GM21576 (cell line): Measurements from ENCODE around the gene USF1.
"Not testable (repeated sequence)": the region's sequence is repeated elsewhere in the genome, so short reads cannot be mapped to it uniquely, and the experiment has no call there.

ENCODE experiments used
- ATAC-seq: cut with Tn5 transposase; IDR thresholded peaks from one replicate; pipeline ENCODE4 v1.9.1; 2021; ENCODE audit warnings: mild to moderate bottlenecking, moderate library complexity; ENCODE audit not compliant: unreplicated experiment

Gene USF1

DNA sequence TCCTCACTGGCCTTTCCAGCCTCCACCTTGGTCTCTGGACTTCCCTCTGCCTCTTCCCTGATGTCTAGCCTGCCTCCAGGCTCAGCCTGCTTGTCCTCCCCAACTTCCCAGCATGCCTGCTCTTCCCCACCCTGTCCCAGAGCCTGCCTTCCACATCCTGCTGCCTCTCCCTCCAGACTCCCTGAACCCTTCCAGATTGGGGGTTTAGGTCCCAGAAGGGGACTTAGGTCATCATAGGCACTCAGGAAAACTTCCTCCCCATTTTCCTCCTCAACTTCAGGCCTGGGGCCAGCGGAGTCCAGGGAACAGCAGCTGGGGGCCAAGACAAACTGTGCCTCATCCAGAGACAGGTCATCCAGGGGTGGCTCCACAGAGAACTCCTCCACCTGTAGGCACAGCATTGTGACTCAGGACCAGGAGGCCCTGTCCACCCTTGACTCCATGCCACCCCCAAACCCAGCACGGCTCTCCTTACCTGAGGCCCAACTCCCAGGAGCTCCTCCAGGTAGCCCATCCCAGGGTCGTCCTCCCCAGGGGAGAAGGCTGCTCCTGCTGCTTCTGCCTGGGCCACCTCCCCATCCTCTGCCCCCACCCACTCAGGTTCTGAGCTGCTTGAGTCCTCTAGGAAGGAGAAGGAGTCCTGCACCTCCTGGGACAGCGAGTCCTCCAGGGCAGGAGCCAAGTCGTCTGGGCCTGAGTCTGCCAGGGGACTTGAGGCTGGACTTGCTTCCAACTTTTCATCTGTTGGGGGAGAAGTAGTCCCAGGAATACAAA, 3.4 kb upstream of the USF1 start:
- no peak for ATAC-seq

- ATAC-seq = no peak
Measured at GRCh38 chr1:161047436-161048420, 2.0 kb upstream of the USF1 start.

GRCh38 chr1:161046605-161047228, 940 bp upstream of the USF1 start:
- ATAC-seq = peak; percentile 38

GRCh38 chr1:161044908-161045735, 655 bp downstream of the USF1 start:
- peak; percentile 38 for ATAC-seq

DNA sequence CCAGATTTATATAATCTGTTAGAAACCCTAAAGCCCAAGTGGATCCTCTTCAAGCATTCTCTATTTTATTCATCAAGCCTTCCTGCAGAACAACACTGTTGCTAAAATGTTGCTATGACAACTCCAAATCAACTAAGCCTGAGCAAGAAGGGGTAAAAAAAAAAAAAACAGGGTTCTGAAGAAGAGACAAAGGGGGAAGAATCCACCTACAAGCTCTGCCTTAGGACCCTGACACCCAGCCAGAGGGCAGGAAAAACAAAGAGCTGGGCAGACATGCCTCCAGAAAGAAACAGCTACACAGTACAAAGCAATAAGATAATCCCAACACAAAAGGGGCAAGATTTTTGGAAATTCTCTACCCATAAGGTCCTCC, 1.3 kb downstream of the USF1 start:
- no peak for ATAC-seq

- no peak for ATAC-seq
Measured at GRCh38 chr1:161039546-161039945, 6.2 kb downstream of the USF1 start.

DNA sequence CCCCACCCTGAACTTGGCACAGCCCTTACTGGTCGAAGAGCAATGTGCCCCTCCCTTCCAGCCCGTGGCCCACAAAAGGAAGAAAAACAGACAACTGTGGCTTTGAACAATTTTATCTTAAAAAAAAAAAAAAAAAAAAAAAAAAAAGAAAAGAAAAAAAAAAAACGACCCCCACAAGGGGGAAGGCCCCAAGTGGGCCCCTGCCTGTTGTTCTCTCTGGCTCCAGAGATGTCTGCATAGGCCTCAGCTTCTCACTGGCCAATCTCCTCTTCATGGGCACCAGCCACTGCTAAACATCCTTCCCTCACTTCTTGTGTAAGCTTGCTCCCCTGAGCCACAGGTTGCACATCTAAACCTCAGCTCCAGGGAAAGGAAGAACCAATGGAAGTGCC, 6.6 kb downstream of the USF1 start:
- ATAC-seq = no peak

- ATAC-seq = peak; percentile 77
Measured at GRCh38 chr1:161038523-161039153, 7.1 kb downstream of the USF1 start, which contains the start of gene TSTD1. Gene TSTD1, minus strand, starts transcription at chr1:161038964. Its CDS starts 75 bp downstream, at chr1:161038889.

GRCh38 chr1:161037661-161038522, 7.9 kb downstream of the USF1 start:
- ATAC-seq = no peak

DNA sequence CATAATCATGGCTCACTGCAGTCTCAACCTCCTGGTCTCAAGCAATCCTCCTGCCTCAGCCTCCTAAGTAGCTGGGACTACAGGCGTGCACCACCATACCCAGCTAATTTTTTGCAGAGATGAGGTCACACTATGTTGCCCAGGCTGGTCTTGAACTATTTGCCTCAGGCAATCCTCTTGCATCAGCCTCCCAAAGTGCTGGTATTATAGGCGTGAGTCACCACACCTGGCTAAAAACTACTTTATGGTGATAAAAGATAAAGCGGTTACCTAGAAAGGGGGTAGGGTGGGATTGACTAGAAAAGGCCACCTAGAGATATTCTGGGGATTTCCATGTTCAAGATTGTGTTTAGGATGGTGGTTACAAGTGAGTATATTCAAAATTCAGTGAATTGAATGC, 12.0 kb downstream of the USF1 start:
- ATAC-seq = no peak

DNA sequence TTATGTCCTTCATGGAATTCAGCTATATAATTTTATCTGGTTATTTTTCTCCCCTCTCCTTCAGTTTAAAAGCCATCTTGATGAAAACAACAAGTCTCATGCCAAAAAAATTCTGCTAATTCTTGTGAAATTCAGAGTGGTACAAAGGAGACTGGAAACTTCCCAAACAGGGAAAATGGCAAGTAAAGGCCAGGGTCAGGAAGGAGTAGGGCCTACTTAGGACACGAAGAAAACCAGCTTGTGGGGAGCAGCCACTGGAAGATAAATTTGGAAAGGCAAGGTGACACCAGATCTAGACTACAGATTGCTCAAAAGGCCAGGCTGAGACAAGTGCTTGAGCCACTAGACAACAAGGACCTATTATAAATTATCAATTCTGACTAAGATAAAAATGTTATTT, 13.4 kb downstream of the USF1 start:
- no peak for ATAC-seq

DNA sequence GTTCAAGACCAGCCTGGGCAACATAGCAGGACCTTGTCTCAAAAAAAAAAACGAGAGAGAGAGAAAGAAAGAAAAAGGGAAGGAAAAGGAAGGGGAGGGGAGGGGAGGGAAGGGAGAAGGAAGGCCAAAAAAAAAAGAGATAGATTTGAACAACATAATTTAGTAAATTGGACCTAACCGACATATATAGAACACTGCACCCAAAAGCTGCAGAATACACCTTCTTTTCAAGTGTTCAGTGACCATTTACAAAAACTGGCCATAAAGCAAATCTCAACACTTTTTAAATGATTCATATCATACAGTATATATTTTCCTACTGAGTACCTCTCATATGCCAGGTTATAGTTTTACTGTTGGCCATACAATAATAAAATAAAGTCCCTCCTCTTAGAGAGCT, 13.9 kb downstream of the USF1 start:
- ATAC-seq = no peak

- not testable (repeated sequence) for ATAC-seq
Measured at GRCh38 chr1:161029466-161029865, 16.3 kb downstream of the USF1 start.

- ATAC-seq = not testable (repeated sequence)
Measured at GRCh38 chr1:161026954-161027353, 18.8 kb downstream of the USF1 start.

GRCh38 chr1:161022432-161022831, 23.3 kb downstream of the USF1 start:
- ATAC-seq = not testable (repeated sequence)

DNA sequence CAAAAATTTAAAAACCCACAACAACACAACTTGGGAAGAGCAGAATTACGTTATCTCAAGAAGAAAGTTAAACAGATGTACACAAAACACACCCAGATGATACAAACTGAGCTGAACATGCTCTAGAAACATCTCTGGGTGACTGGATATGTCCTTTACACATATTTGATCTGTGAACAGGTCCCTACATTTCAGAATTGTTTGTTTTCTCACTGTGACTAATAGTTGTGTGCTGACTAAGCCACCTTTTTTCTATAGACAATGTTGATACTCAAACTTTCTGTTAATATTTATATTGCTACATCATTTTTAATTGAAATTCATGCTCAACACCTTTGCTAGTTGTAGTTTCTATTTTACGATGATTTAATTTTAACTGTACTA, 23.8 kb downstream of the USF1 start:
- no peak for ATAC-seq

- ATAC-seq = peak; percentile 79
Measured at GRCh38 chr1:161021165-161021969, 24.4 kb downstream of the USF1 start.

DNA sequence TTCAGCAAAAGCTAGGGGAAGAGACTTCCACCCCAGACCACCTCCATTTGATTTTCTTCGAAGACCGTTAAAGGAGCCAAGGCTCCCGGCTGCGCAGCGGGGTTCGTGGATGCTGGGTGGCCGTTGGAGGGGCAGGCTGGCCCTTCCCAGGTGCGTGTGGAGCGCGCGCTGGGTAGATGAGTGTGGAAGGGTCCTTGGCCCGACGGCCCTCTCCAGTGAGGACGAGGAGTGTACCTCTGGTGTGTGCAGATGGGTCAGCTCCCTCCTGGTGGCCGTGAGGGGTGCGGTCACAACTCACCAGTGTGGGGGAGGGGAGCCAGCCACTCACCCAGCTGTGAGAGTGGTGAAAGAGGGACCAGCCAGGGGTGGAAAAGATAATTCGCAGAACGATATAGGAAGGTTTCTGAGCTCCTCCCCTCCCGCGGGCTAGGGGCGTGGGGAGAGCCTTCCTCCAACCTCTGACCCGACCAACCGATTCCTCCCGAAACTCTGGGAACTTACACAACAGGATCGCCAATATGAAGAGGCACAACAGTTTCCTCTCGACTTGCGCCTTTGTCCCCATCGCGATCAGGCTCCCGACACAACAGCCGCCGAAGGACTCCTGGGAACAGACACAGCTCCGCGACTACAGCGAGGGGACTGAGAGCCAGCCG, 25.1 kb downstream of the USF1 start, which contains the start of gene F11R:
F11R (minus strand) TSS at position 644 of the 656 bp plus-strand sequence; CDS start at position 565, 79 bp downstream.
- peak; percentile 44 for ATAC-seq
